ENCODE data around the gene GP5.

- TF ChIP-seq EZH2 (IDR thresholded peaks at IDR 0.05; ENCODE audit: insufficient read depth, poor library complexity, severe bottlenecking) (no peak), EZH2phosphoT487 (IDR thresholded peaks at IDR 0.05; ENCODE audit: insufficient read depth, low read depth) (no peak)
Measured at GRCh38 chr3:194384156-194384555, 14.9 kb downstream of the GP5 start.

Measured in GM23248 (cell line).